Colonic mucosa (tissue), 4 donors: ENCODE data around the gene APC2. TPM values are rescaled to one million over a fixed set of nuclear protein-coding genes. Genes with fewer than 3 reads are reported as not detected.

Experiments
- DNase-seq: peaks from one replicate; pipeline ENCODE4 v3.0.0-alpha.2; 2020
- H3K27ac ChIP-seq: fragments of 200-600 bp; one replicate; pipeline ENCODE4 v1.8.0; 2021
- H3K27me3 ChIP-seq: fragments of 200-600 bp; one replicate; pipeline ENCODE4 v1.8.0; 2021
- H3K36me3 ChIP-seq: fragments of 200-600 bp; one replicate; pipeline ENCODE4 v1.8.0; 2021
- H3K4me1 ChIP-seq: fragments of 200-600 bp; one replicate; pipeline ENCODE4 v1.8.0; 2021; ENCODE audit warnings: mild to moderate bottlenecking
- H3K4me3 ChIP-seq: fragments of 200-600 bp; one replicate; pipeline ENCODE4 v1.8.0; 2021
- H3K9ac ChIP-seq, 2 donors: one replicate each; pipeline ENCODE4 v1.7.0; 2013; ENCODE audit warnings: control low read depth in 2 of 2, low read depth in 2 of 2, low read length in 2 of 2
- H3K9me3 ChIP-seq: fragments of 200-600 bp; one replicate; pipeline ENCODE4 v1.8.0; 2021
- intact Hi-C: fragments of 100-400 bp; cut with DNase I; formaldehyde crosslinking; loops from one replicate; pipeline ENCODE4 v1.14.1; 2022
- total RNA-seq, 2 donors: library from RNA; stranded (reverse); fragmentation: NEBNext Ultra II Directional in 1 of 2; extraction: Animal tissue kit (Norgen Biotek cat#: 25700) in 1 of 2; gene quantifications; one replicate each; pipeline ENCODE4 v1.2.1, GENCODE V29; 2021
- TF ChIP-seq, protein P1 (sequence below): fragments of 200-600 bp; IDR thresholded peaks from one replicate; pipeline ENCODE4 v1.8.0; 2022; ENCODE audit warnings: antibody characterized with exemption, mild to moderate bottlenecking
- donor health status: healthy.
- donor health status: DM: no; HTN: no; CAD: no.
- donor health status: DM: no; HTN: no; CAD: no.

APC2 gene
- total RNA-seq, 2 donors from 2014 or later, result 0.05 to 0.42 TPM

DNA sequence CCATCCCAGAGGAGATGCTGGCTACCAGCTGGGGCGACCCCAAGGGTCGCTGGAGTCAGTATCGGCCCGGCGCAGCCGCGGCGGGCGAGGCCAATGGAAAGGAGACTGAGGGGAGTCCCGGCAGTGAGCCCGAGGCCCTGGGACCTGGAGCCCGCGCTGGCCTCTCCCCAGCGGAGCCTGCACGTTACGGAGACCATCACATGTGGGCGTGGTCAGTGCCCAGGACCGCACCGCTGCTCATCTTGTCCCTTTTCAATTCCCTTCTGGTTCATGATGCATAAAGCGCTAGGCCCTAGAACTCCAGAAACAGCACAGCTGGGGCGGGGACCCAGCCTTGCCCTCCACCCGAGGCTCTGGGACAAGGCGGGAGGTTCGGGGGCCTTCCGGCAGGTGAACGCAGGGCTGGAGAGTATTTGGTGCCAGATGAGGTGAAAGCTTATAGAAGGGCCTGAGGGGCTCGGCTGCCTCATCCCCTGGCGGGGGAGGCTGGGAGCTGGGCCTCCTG lies 21.1 kb downstream of the APC2 start:
- no peak for DNase-seq
- H3K9ac ChIP-seq, result no peak overlapping the region

DNA sequence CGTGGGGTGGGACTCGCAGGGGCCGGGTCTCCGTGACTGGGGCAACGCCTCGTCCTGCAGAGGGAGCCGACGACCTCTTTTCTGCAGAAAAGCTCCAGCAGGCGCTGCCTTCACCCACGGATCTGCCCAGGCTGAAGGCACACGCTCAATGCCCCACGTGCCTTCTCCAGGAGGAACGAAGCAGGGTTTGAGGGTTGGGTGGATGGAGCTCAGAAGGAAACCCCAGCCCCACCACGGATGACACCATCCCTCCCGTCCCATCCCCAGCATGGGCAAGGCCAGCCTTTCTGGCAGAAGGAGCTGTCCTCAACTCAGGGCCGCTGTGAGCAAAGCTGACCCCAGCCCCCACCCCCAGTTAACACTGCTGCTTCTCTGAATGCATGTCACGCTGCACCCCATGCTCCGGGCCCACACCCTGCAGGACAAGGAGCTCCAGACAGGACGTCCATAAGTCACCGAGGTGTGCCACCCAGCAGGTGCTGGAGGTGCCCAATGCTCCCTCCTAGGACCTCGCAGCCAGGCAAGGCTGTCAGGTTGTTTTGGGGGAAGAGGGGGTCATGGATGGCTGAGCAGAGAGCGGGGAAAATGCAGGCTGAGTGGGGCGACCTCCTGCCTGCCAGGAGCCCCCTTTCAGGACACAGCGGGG lies 21.7 kb downstream of the APC2 start:
- intact Hi-C loops, result no loop called here
- no peaks in the 10 kb centered on the region for H3K9me3 ChIP-seq
- peaks cover 29% of the 10 kb centered on the region for H3K4me1 ChIP-seq
- no peak overlapping the region for H3K27ac ChIP-seq
- no peak overlapping the region for H3K9ac ChIP-seq
- H3K36me3 ChIP-seq, result no peaks in the 10 kb centered on the region
- DNase-seq, result no peak
- TF ChIP-seq, protein P1, sequence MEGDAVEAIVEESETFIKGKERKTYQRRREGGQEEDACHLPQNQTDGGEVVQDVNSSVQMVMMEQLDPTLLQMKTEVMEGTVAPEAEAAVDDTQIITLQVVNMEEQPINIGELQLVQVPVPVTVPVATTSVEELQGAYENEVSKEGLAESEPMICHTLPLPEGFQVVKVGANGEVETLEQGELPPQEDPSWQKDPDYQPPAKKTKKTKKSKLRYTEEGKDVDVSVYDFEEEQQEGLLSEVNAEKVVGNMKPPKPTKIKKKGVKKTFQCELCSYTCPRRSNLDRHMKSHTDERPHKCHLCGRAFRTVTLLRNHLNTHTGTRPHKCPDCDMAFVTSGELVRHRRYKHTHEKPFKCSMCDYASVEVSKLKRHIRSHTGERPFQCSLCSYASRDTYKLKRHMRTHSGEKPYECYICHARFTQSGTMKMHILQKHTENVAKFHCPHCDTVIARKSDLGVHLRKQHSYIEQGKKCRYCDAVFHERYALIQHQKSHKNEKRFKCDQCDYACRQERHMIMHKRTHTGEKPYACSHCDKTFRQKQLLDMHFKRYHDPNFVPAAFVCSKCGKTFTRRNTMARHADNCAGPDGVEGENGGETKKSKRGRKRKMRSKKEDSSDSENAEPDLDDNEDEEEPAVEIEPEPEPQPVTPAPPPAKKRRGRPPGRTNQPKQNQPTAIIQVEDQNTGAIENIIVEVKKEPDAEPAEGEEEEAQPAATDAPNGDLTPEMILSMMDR, result no peak
- H3K4me3 ChIP-seq, result peak overlapping the region; percentile 27
- H3K27me3 ChIP-seq, result peaks cover 64% of the 10 kb centered on the region

More for the DNA sequence above, 21.1 kb downstream of the APC2 start:
- H3K4me1 ChIP-seq, result peaks cover 33% of the 10 kb centered on the region
- TF ChIP-seq, protein P1, result no peak
- peak overlapping the region; percentile 27 for H3K4me3 ChIP-seq
- no peaks in the 10 kb centered on the region for H3K36me3 ChIP-seq
- intact Hi-C loops, result no loop called here
- H3K9me3 ChIP-seq, result no peaks in the 10 kb centered on the region
- H3K27ac ChIP-seq, result no peak overlapping the region
- peaks cover 70% of the 10 kb centered on the region for H3K27me3 ChIP-seq

DNA sequence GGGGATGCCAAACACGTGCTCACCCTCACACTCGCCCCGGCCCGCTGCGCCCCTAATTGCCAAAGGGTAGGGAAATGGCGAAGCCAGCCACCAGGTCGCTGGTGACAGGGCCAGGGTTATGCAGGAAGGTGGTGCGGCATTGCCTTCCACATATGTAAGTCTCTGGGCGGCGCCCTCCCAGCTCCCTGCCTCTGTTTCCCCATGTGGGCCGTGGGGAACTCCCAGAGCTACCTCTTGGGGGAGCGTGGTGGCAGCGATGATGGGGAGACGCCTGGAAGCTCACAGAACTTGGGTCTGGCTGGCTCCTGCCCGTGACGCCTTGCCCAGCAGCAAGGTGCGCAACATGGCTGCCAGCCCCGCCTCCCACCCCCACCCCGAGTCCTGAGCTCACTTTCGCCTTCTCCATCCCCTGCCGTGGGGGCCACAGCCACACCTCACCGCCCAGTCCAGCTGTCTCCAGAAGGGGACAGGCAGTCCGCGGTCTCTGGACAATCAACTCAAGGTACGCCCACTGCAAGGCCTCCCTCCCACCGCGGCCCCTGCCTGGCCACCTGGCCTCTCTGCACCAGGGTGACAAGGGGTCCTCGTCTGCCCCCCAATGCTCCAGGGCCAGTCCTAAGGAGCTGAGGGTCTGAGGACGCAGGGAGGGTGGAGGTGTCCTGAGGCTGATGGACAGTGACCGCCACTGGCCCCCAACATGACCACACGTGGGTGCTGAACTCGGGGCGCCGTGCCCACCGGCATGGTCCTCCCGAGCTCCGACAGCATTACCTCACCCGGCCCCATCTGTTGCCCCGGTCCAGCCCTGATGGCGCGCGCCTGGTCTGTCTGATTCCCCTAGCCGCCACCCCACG lies 22.5 kb downstream of the APC2 start:
- no peaks in the 10 kb centered on the region for H3K36me3 ChIP-seq
- no peak overlapping the region for H3K4me3 ChIP-seq
- TF ChIP-seq, protein P1, result no peak
- H3K27ac ChIP-seq, result no peak overlapping the region
- no peaks in the 10 kb centered on the region for H3K9me3 ChIP-seq
- no peak for DNase-seq
- intact Hi-C loops, result no loop called here
- peaks cover 56% of the 10 kb centered on the region for H3K27me3 ChIP-seq
- H3K9ac ChIP-seq, result no peak overlapping the region
- peaks cover 29% of the 10 kb centered on the region for H3K4me1 ChIP-seq

GRCh38 chr19:1473085-1473851 lies 23.3 kb downstream of the APC2 start:
- no peak overlapping the region for H3K4me3 ChIP-seq
- H3K9ac ChIP-seq, result no peak overlapping the region
- no peaks in the 10 kb centered on the region for H3K36me3 ChIP-seq
- intact Hi-C loops, result no loop called here
- peaks cover 32% of the 10 kb centered on the region for H3K4me1 ChIP-seq
- no peak for DNase-seq
- TF ChIP-seq, protein P1, result no peak
- no peak overlapping the region for H3K27ac ChIP-seq
- H3K9me3 ChIP-seq, result no peaks in the 10 kb centered on the region
- H3K27me3 ChIP-seq, result peaks cover 48% of the 10 kb centered on the region
